ENCODE measurements around the gene P2RY6.

P2RY6 gene

DNA sequence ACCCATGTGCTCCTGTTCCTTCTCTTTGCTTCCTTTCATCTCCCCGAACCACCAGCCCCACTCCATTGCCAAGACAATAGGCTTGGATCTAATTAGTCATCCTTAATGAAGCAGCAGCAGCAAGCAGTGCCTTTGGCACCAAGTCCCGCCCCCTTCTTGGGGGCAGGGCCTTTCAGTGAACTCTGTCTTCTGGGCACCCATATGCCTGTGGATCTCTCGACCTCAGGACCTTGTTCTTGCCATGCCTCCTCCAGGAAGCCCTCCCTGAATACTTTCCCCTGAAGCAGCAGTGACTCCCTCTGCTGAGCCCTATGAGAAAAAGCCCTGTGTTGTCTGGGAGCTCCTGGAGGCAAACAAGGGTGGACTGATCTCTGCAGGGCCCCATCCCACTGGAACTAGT is 68.0 kb downstream of the P2RY6 start:
- DNase-seq = no peak

DNA sequence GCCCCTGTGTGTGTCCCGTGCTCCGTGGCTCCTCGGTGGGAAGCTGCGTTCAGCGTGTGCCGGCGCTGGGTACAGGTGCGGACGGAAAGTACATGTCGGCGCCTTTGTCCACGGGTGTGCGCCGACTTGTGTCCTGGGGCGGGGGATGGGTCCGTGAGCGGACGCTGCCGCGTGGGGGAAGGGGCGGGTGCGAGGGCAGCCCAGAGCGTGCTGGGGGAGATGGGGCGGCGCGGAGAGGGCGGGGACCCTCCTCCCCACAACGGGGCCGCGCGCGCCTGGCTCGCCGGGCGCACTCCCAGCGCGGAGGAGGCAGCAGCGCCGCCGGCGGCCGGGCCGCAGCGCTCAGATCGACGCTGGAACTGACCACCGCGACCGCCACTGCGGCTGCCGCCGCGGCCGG is 70.5 kb downstream of the P2RY6 start:
- DNase-seq = no peak

DNA sequence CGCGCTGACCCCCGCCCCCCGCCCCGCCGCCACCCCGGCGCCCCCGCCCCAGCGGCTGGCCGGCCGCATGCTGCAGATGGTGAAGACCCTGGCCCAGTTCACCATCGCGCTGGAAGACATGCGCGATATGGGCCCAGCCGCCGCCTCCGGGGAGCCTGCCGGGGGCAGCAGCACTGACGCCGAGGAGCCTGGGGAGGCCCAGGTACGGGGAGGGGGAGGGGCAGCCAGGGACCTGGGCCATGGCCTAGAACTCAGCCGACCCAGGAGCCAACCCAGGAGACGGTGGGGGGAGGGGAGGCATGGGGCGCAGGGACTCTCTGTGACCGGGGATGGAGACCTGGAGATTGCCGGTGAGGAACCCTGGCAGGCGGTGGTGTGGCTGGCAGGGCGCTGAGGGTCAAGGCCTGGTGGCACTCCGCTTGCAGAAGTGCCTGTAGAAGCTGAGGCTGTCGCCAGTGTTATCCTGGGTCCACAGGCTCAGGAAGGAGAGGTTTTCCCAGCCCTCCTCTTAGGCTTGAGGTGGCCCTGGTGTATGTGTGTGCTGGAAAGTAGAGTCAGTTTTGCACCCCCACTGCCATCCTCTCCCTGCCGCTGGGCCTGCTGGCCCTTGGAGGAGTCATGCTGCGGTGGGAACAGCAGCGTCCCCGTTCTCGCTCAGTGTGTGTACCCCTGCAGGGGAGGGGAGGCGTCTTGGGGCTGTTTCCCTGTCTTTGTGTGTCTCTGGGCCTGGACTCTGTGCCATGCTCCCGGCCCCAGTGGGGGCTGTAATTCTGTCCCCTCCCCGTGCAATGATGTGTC is 71.1 kb downstream of the P2RY6 start:
- DNase-seq = no peak

DNA sequence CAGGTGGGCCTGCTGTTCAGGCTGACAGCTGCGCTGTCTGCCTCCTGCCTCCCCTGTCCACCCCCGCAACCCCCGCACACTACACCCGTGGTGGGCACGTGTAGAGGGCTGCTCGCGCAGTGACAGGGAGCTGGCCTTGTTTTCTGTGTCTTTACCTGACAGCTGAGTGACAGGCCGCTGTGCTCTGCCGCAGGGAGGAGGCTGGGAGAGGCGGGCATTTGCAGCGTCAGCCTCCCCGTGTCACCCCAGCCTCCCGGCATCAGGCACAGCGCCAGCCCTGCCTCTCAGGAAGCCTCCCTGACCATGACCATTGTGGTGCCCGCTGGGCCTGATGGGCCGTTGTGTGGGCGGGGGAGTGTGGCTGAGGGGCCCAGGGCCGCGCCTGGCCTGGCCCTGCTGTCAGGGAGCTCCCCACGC is 72.1 kb downstream of the P2RY6 start:
- DNase-seq = no peak

GRCh38 chr11:73345481-73346160 is 73.5 kb downstream of the P2RY6 start:
- no peak for DNase-seq

DNA sequence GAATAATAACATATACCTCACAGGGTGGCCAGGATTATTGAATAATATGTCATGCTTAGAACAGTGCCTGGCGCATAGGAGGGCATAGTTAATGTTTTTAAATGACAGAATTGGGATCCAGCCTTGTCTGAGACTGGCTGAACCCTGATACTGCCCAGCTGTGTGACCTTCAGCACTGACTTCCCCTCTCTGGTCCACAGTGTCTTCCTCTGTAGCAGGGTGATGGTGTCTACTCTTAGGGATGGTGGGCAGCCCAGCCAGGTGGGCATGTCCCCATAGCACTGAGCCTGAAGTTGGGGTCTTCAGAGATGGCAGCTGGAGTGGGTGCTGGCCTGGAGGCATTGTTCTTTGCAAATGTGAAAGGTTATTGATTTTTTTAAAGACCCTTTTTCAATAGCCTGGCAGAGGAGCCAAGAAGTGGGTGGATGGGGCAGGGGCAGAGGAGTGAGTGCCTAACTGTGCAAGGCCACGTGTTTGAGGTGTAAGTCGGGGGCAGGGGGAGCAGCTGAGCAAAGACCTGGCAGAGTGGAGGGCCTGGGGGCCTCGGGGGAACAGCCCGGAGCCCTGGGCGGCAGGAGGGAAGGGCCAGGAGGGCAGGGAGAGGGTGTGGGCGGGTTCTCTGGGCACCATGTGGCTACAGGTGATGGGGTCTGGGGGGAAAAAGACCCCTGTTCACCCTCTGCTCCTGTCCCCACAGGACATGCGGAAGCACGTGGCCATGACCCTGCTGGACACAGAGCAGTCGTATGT is 74.2 kb downstream of the P2RY6 start:
- DNase-seq = no peak

DNA sequence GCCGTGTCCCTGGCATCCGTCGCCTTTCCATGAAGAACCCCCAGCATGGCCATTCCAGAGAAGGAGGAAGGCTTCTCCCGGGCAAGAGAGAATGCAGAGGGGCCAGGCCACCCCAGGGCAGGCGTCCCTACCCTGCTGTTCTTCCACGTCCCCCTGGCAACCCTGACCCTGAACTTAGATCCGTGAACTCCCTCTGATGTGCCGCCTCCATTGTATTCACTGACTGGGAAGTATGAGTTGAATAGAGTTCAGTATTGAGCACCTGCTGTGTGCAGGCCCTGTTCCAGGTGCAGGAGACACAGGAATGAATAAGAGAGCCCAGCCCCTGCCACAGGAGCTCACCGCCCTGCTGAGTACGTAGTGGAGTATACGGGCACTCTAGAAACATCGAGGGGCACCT is 74.9 kb downstream of the P2RY6 start:
- no peak for DNase-seq

All from activated naive CD4-positive, alpha-beta T cell (primary cell).